Measurements from ENCODE around the gene KIFC3. TPM values are rescaled to one million over a fixed set of nuclear protein-coding genes. Genes with fewer than 3 reads are reported as not detected.
A peak's percentile ranks its signal among the peaks of the same experiment; 100 is the strongest.

Gene KIFC3
- total and polyA plus RNA-seq, 2 of the 13 experiments (the other 11 are each of a cell fraction or from before 2014, with no cell fraction given), result 42.1 to 45.3 TPM

GRCh38 chr16:57801098-57801808 is 1.0 kb downstream of the KIFC3 start (continued):
- no peak for TF ChIP-seq ZNF569 (CRISPR knock-in tag; IDR thresholded peaks at IDR 0.05; ENCODE audit: borderline replicate concordance)
- no peak for TF ChIP-seq ZNF234 (CRISPR knock-in tag; conservative IDR thresholded peaks at IDR 0.05)
- TF ChIP-seq SAP130 (CRISPR knock-in tag; IDR thresholded peaks at IDR 0.05; ENCODE audit: low read depth), result peak; percentile 9; the same call in 1 of the 2 replicates
- TF ChIP-seq PRMT3 (CRISPR knock-in tag; IDR thresholded peaks at IDR 0.05; ENCODE audit: borderline replicate concordance, low read depth), result 0 out of 2 replicates have a peak, but pooled peaks have one; percentile 82
- peak; percentile 31 for TF ChIP-seq ZNF407 (CRISPR knock-in tag; IDR thresholded peaks at IDR 0.05; ENCODE audit: not compliant biosample characterization)
- no peak for TF ChIP-seq ZNF280D (CRISPR knock-in tag; IDR thresholded peaks at IDR 0.05)
- TF ChIP-seq, protein P1, sequence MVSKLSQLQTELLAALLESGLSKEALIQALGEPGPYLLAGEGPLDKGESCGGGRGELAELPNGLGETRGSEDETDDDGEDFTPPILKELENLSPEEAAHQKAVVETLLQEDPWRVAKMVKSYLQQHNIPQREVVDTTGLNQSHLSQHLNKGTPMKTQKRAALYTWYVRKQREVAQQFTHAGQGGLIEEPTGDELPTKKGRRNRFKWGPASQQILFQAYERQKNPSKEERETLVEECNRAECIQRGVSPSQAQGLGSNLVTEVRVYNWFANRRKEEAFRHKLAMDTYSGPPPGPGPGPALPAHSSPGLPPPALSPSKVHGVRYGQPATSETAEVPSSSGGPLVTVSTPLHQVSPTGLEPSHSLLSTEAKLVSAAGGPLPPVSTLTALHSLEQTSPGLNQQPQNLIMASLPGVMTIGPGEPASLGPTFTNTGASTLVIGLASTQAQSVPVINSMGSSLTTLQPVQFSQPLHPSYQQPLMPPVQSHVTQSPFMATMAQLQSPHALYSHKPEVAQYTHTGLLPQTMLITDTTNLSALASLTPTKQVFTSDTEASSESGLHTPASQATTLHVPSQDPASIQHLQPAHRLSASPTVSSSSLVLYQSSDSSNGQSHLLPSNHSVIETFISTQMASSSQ (IDR thresholded peaks at IDR 0.05; ENCODE audit: low read depth), result 0 out of 2 replicates have a peak, but pooled peaks have one; percentile 16
- TF ChIP-seq, protein P1 (CRISPR knock-in tag; IDR thresholded peaks at IDR 0.05; ENCODE audit: borderline replicate concordance), result no peak
- no peak for TF ChIP-seq ZNF235 (CRISPR knock-in tag; IDR thresholded peaks at IDR 0.05; ENCODE audit: borderline replicate concordance)
- TF ChIP-seq ZNF143 (CRISPR knock-in tag; IDR thresholded peaks at IDR 0.05), result no peak
- 0 out of 2 replicates have a peak, but pooled peaks have one; percentile 8 for TF ChIP-seq ZNF274 (CRISPR knock-in tag; IDR thresholded peaks at IDR 0.05)
- TF ChIP-seq ZNF816 (CRISPR knock-in tag; IDR thresholded peaks at IDR 0.05; ENCODE audit: borderline replicate concordance), result no peak
- no peak for TF ChIP-seq ISL2 (CRISPR knock-in tag; IDR thresholded peaks at IDR 0.05)

All from HepG2 (cell line).